Sigmoid colon (tissue), 7 donors: ENCODE results near the gene ATP6V0B. TPM values are rescaled to one million over a fixed set of nuclear protein-coding genes. Genes with fewer than 3 reads are reported as not detected.

Experiments
- DNase-seq: peaks from one replicate; pipeline ENCODE4 v3.0.0-alpha.2; 2019
- H3K27ac ChIP-seq, 4 donors: fragments of 200-600 bp; sonication (generic); one replicate each; pipeline ENCODE4 v1.5.1; 2016 to 2019; ENCODE audit warnings: mild to moderate bottlenecking in 1 of 4
- H3K27me3 ChIP-seq, 3 donors: fragments of 200-600 bp; sonication (generic); one replicate each; pipeline ENCODE4 v1.5.1; 2019; ENCODE audit warnings: mild to moderate bottlenecking in 1 of 3
- H3K36me3 ChIP-seq, 4 donors: fragments of 200-600 bp; sonication (generic); one replicate each; pipeline ENCODE4 v1.5.1; 2016 to 2019
- H3K4me1 ChIP-seq, 4 donors: fragments of 200-600 bp; sonication (generic); one replicate each; pipeline ENCODE4 v1.5.1; 2017 to 2019
- H3K4me3 ChIP-seq, 4 donors: fragments of 200-600 bp; sonication (generic); one replicate each; pipeline ENCODE4 v1.5.1; 2017 to 2019; ENCODE audit warnings: mild to moderate bottlenecking in 2 of 4, moderate library complexity in 1 of 4
- H3K9me3 ChIP-seq, 4 donors: fragments of 200-600 bp in 3 of 4; sonication (generic) in 3 of 4; one replicate each; pipeline versions ENCODE4 v1.5.1 to v1.6.1; 2013 to 2019
- EP300 ChIP-seq, 4 donors: sonication (generic); formaldehyde crosslinking; IDR thresholded peaks; one replicate each; pipeline ENCODE4 v1.6.1; 2017; ENCODE audit warnings: antibody characterized with exemption in 4 of 4
- POLR2A ChIP-seq, 2 donors: fragments of 450-650 bp; IDR thresholded peaks; one replicate each; pipeline ENCODE4 v1.6.1; 2016; ENCODE audit warnings: antibody characterized with exemption in 2 of 2, mild to moderate bottlenecking in 2 of 2, moderate library complexity in 2 of 2
- POLR2AphosphoS5 ChIP-seq, 4 donors: sonication (generic); formaldehyde crosslinking; IDR thresholded peaks; one replicate each; pipeline ENCODE4 v1.6.1; 2017; ENCODE audit warnings: antibody characterized with exemption in 4 of 4
- WGBS, 2 donors: extraction: QIAGEN DNeasy Blood & Tissue Kit; methylation state at CpG; one replicate each; pipeline ENCODE4 v1.1.7; 2013; 5-methylcytosine and 5-hydroxymethylcytosine counted together
- intact Hi-C: fragments of 100-400 bp; cut with DNase I; formaldehyde crosslinking; loops from one replicate; pipeline ENCODE4 v1.15.1; 2023
- polyA plus RNA-seq, 3 donors: library from polyadenylated mRNA; stranded (reverse); fragments of 200-250 nt; gene quantifications; one replicate each; pipeline ENCODE4 v1.2.3, GENCODE V29; 2013
- total RNA-seq, 4 donors: library from RNA; depleted of rRNA; stranded (reverse); fragments of >200 nt; gene quantifications; one replicate each; pipeline ENCODE4 v1.1.0, GENCODE V29; 2016
- TF ChIP-seq, protein P1 (sequence below), 4 experiments: fragments of 450-650 bp in 3 of 4; fragments of 200-600 bp in 1 of 4; IDR thresholded peaks; one replicate each; pipeline ENCODE4 v1.5.1; 2016 to 2019; ENCODE audit warnings: antibody characterized with exemption in 4 of 4, mild to moderate bottlenecking in 3 of 4, moderate library complexity in 2 of 4
- donor health status: healthy with polysubstance abuse.
- donor health status: Bipolar disorder and iron deficiency.
- donor health status: healthy.

ATP6V0B gene
- total and polyA plus RNA-seq, 7 donors, result 67.9 to 286 (median 129) TPM

DNA sequence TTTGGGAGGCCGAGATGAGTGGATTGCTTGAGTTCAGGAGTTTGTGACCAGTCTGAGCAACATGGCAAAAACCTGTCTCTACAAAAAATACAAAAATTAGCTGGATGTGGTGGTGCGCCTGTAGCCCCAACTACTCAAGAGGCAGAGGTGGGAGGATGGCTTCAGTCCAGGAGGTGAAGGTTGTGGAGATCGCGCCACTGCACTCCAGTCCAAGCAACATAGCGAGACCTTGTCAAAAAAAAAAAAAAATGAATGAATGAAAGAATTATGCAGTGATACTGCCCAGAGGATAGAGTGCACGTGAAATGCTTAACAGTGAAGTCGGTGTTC lies 5.4 kb upstream of the ATP6V0B start:
- peaks cover 0 to 33% (median 11%) of the 10 kb centered on the region in 4 donors for H3K36me3 ChIP-seq
- H3K9me3 ChIP-seq, result no peaks in the 10 kb centered on the region
- no peak overlapping the region for H3K27ac ChIP-seq
- TF ChIP-seq POLR2AphosphoS5 (IDR thresholded peaks at IDR 0.05), result no peak
- TF ChIP-seq, protein P1, sequence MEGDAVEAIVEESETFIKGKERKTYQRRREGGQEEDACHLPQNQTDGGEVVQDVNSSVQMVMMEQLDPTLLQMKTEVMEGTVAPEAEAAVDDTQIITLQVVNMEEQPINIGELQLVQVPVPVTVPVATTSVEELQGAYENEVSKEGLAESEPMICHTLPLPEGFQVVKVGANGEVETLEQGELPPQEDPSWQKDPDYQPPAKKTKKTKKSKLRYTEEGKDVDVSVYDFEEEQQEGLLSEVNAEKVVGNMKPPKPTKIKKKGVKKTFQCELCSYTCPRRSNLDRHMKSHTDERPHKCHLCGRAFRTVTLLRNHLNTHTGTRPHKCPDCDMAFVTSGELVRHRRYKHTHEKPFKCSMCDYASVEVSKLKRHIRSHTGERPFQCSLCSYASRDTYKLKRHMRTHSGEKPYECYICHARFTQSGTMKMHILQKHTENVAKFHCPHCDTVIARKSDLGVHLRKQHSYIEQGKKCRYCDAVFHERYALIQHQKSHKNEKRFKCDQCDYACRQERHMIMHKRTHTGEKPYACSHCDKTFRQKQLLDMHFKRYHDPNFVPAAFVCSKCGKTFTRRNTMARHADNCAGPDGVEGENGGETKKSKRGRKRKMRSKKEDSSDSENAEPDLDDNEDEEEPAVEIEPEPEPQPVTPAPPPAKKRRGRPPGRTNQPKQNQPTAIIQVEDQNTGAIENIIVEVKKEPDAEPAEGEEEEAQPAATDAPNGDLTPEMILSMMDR (IDR thresholded peaks at IDR 0.05), result no peak
- no peak for TF ChIP-seq POLR2A (IDR thresholded peaks at IDR 0.05)
- TF ChIP-seq EP300 (IDR thresholded peaks at IDR 0.05), result no peak
- H3K4me1 ChIP-seq, result peaks cover 0 to 26% (median 14%) of the 10 kb centered on the region in 4 donors
- peak overlapping the region in 3 of 4 donors; percentile 63 to 90 (median 69) for H3K4me3 ChIP-seq
- no peaks in the 10 kb centered on the region for H3K27me3 ChIP-seq
- intact Hi-C loops, result no loop called here
- DNase-seq, result no peak
- 64 to 65% methylated on average over 7 of the region's 7 CpGs for WGBS, 2 donors

DNA sequence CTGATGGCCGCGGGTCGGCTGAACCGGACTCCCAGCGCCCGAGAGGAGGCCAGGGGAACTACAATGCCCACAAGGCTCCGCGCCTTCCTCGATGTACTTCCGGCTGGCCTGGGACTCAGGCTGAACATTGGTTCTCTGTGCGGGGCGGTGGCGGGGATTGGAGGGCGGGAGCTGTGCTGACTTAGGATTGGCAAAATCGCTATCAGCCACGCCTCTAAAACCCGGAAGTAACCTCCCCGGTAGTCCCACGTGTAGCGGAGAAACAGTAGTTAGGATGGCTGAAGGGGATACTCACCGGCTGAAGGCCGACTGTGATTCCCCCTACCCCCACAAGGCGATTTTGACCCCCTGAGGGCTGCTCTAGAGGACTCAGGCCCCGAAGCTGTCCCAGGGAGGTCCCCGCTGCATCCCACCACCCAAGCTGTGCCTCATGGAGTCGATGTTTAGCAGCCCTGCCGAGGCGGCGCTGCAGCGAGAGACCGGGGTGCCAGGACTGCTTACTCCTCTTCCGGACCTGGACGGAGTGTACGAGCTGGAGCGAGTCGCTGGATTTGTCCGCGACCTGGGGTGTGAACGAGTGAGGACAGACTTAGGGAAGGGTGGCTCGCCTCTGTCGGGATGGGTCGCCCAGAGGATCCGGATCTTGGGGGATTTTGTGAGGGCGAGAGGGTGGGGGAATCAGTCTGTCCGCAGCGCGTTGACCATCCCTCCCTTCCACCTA lies 4.9 kb upstream of the ATP6V0B start, which contains the start of gene DPH2:
DPH2 (plus strand) TSS at position 265 of the 721 bp plus-strand sequence; CDS start at position 431, 166 bp downstream.
- Histone ChIP-seq H3K4me1 (peaks cover 0 to 27% (median 14%) of the 10 kb centered on the region in 4 donors), H3K27me3 (no peaks in the 10 kb centered on the region), H3K27ac (peak within 1 kb of the TSS; percentile 17 to 60 (median 37)), H3K36me3 (peaks cover 0 to 28% (median 10%) of the 10 kb centered on the region in 4 donors), H3K9me3 (no peaks in the 10 kb centered on the region), H3K4me3 (peak within 1 kb of the TSS; percentile 63 to 90 (median 66))
- WGBS, 2 donors, result 0 to 1% methylated on average over 47 of the region's 47 CpGs
- intact Hi-C loops, result loop anchor here (1.0 kb wide), 1 partner anchor 24 kb away; the partner anchor contains the start of gene IPO13
- peak; percentile 99 for DNase-seq
- no peak for TF ChIP-seq EP300 (IDR thresholded peaks at IDR 0.05)
- no peak for TF ChIP-seq POLR2A (IDR thresholded peaks at IDR 0.05)
- TF ChIP-seq POLR2AphosphoS5 (IDR thresholded peaks at IDR 0.05), result peak in 1 of 4 donors; percentile 25
- TF ChIP-seq, protein P1 (IDR thresholded peaks at IDR 0.05), result peak in 1 of 4 experiments; percentile 23

DNA sequence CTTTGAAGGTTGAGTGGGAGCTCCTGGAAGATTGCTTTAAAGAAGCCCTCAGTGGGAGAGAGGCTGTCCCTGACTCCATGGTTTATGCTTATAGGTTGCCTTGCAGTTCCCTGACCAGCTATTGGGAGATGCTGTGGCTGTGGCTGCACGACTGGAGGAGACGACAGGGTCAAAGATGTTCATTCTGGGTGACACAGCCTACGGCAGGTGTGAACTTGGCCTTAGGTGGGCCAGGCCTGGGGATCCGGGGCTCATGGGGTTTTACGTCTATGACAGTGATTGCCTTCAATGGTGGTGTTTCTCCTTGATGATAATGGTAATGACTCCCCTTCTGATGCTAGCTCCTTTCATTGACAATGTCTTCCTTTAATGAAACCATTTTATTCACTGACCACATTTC lies 4.3 kb upstream of the ATP6V0B start:
- no peaks in the 10 kb centered on the region for H3K9me3 ChIP-seq
- 31 to 55% methylated on average over 5 of the region's 5 CpGs for WGBS, 2 donors
- peaks cover 0 to 30% (median 15%) of the 10 kb centered on the region in 4 donors for H3K4me1 ChIP-seq
- H3K27me3 ChIP-seq, result no peaks in the 10 kb centered on the region
- H3K27ac ChIP-seq, result peak overlapping the region in 2 of 4 donors; percentile 42 to 60
- DNase-seq, result no peak
- peak overlapping the region; percentile 63 to 90 (median 66) for H3K4me3 ChIP-seq
- peaks cover 0 to 24% (median 10%) of the 10 kb centered on the region in 4 donors for H3K36me3 ChIP-seq
- TF ChIP-seq POLR2AphosphoS5 (IDR thresholded peaks at IDR 0.05) (no peak), POLR2A (IDR thresholded peaks at IDR 0.05) (no peak), EP300 (IDR thresholded peaks at IDR 0.05) (no peak)
- TF ChIP-seq, protein P1 (IDR thresholded peaks at IDR 0.05), result no peak
- intact Hi-C loops, result loop anchor here (1.0 kb wide), 1 partner anchor 24 kb away; the partner anchor contains the start of gene IPO13

DNA sequence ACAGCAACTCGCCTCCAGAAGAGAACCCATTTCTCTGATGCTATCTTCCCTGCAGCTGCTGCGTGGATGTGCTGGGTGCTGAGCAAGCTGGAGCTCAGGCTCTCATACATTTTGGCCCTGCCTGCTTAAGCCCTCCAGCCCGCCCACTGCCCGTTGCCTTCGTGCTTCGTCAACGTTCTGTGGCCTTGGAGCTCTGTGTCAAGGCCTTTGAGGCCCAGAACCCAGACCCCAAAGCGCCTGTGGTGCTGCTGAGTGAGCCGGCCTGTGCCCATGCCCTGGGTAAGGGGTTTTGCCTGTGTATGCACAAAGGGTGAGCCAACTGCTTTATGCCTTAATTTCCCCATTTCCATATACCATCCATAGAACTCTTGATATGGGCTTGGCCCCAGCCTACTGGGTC lies 3.8 kb upstream of the ATP6V0B start:
- H3K36me3 ChIP-seq, result peaks cover 0 to 20% (median 10%) of the 10 kb centered on the region in 4 donors
- no peak overlapping the region for H3K27ac ChIP-seq
- H3K9me3 ChIP-seq, result no peaks in the 10 kb centered on the region
- intact Hi-C loops, result loop anchor here (1.0 kb wide), 1 partner anchor 25 kb away; the partner anchor contains the start of gene IPO13
- peaks cover 0 to 34% (median 20%) of the 10 kb centered on the region in 4 donors for H3K4me1 ChIP-seq
- 92 to 93% methylated on average over 9 of the region's 9 CpGs for WGBS, 2 donors
- TF ChIP-seq, protein P1 (IDR thresholded peaks at IDR 0.05), result no peak
- no peak for TF ChIP-seq POLR2A (IDR thresholded peaks at IDR 0.05)
- TF ChIP-seq EP300 (IDR thresholded peaks at IDR 0.05), result no peak
- TF ChIP-seq POLR2AphosphoS5 (IDR thresholded peaks at IDR 0.05), result no peak
- H3K4me3 ChIP-seq, result peak overlapping the region in 2 of 4 donors; percentile 69 to 90
- no peak for DNase-seq
- H3K27me3 ChIP-seq, result no peaks in the 10 kb centered on the region
